Stimulated activated CD4-positive, alpha-beta T cell treated with anti-CD3 and anti-CD28 coated beads, Interleukin-4, amount 100 ng/mL, for 4 hours (primary cell): ENCODE data around the gene FAM118A.
"Not testable (repeated sequence)": the region's sequence is repeated elsewhere in the genome, so short reads cannot be mapped to it uniquely, and the experiment has no call there.

ENCODE experiments used
- DNase-seq, 2 experiments: peaks; one replicate each; pipeline ENCODE4 v3.0.0-alpha.2; 2020

FAM118A gene

GRCh38 chr22:45309422-45310227, at the start of gene FAM118A:
Gene FAM118A (plus strand): TSS chr22:45309934. CDS start chr22:45322380, 12,446 bp downstream.
- peak; percentile 90 to 96 for DNase-seq

DNA sequence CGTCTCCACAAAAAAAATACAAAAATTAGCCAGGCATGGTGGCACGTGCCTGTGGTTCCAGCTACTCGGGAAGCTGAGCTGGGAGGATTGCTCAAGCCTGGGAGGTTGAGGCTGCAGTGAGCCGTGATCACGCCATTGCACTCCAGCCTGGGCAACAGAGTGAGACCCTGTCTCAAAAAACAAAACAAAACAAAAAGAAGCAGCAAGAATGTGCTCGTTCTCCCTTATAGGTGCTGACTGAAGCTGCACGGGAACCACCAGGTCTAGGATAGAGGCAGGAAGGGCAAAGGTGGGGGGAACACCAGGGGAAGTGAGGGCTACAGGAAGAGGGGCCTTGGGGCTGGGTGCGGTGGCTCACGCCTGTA, 49.4 kb upstream of the FAM118A start:
- not testable (repeated sequence) for DNase-seq

GRCh38 chr22:45261407-45262088, 48.2 kb upstream of the FAM118A start:
- no peak for DNase-seq

- no peak for DNase-seq
These were observed 47.4 kb upstream of the FAM118A start for GRCh38 chr22:45262195-45262930.

DNA sequence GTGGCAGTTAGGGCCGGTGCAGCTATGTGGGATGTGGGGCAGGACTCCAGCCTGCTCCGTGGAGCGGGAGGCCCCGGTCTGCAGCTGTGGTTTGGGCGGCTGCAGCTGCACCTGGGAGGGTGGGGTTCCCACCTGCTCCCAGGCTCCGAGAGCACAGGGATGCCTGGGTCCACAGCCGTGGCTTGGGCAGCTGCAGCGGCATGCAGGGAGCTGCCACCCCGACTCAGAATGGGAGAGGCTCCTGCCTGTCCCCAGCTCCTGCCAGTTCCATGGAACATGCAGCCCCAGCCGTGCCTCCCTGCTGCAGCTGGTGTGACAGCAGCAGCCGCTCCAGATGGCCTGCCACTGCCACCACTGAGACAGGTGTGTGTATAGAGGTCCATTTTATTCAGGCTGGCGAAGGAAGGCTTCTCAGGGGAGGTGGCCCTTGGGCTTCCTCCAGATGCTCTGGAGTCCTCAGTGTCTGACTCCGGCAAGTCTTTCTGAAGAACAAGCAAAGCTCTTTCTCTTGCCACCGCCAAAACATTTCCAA, 46.7 kb upstream of the FAM118A start:
- DNase-seq, result no peak

- DNase-seq, result no peak
These were observed 46.1 kb upstream of the FAM118A start for GRCh38 chr22:45263463-45264269.

DNA sequence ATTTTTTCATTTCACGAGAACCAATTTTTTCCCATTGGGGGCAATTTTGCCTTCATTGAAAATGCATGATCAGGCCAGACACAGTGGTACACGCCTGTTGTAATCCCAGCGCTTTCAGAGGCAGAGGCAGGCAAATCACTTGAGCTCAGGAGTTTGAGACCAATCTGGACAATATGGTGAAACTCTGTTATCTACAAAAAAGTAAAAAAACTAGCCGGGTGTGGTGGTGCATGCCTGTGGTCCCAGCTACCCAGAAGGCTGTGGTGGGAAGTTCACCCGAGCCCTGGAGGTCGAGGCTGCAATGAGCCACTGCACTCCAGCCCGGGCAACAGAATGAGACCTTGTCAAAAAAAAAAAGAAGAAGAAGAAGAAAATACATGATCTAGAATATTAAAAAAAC, 44.2 kb upstream of the FAM118A start:
- no peak for DNase-seq

GRCh38 chr22:45268167-45268957, 41.4 kb upstream of the FAM118A start:
- DNase-seq, result peak in 1 of 2 experiments; percentile 8

DNA sequence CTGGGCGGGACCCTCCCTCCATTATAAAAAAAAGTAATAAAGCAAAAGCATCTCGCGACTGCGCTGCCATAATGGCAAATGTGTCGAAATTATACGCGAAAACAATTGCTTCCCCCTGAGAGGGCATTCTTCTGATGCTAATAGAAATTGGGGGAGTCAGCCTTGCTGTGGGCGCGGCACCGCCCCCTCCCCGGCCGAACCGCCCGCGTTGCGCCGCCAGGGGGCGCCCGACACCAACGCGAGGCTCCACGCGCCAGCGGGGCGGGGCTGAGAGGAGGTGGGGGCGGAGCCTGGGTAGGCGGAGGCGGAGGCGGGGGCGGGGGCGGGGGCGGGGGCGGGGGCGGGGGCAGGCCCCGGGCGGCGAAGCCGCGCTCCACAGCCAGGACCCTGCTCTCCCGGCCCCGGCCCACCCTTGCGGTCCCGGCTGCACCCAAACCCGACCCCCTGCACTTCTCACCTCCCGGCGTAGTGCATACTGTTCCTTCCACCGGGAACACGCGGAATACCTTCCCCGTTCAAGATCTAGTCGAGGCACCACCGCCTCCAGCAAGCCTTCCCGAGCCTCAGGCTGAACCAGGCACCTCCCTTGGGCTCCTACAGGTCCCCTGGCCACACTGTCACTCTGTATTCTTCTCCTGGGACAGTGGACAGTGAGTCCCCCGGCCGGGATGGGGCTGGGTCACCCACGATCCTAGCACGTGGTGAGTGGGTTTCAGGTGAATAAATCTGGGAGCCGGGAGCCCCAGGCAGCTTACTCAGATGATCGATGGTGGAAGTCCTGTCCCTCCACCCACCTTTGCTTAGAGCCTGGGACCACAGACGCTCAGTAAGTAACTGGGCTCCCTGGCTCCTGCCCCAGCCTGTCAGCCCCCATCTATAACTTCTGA, 40.5 kb upstream of the FAM118A start:
- peak; percentile 75 to 85 for DNase-seq

DNA sequence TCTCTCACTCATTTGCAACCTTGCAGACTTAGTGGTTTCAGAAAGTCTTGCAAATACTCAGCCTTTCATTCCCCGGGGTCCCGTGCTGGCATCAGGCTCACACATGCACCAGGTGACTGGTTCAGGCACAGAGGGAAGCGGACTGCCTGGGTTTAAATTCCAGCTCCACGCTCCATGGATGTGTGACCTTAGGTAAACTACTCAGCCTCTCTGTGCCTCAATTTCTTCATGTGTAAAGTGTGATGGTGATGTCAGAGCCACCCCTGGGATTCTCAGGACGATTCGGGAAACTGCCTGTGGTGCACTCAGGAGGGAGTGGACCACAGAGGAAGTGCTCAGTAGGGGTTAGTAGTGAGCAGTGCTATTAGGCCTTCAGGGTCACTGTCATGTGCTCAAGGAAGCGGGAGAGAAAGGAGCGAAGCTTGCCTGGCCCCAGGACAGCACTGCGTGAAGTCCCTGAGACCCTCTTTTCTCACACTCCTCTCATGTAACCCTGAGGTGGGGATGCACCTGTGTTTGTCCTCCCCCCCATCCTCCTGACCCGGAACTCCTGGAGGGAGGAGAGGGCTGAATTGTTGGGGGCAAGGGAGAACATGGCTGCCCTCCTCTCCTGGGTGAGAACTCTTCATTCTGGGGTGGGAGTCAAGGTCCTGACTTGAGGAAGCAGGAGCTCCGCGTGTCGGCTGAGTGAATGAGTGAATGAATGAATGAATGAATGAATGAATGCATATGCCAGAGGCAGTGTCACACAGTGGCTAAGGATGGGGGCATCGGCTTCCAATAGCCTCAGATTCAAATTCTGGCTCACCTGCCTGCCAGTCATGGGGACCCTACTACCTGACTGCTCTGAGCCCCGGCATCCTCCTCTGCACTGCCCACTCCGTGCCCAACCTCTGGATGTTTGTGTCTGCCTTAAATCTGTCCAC, 39.4 kb upstream of the FAM118A start:
- DNase-seq, result no peak

DNA sequence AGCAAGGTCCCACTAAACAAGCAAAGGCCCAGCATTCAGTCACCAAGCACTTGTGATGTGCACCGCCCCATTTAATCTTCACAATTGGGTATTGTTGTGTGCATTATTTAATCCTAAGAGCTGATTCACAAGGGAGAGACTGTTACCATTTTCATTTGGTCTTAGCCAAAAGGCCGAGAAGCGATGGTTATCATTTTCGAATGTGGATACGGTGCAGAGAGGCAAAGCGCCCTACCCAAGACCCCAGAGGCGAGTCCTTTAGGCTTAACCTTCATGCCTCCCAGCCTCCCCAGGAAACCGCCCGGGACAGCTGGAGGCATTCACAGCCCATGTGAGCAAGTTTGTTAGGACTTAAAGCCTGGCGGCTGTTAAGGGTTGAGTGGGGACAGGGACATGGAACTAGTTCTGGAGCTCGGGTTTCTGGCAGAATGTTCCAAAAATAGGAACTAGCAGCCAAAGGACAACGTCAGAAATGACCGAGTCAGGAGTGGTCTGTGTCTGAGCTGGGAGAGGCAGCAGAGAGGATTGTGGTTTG, 38.0 kb upstream of the FAM118A start:
- DNase-seq, result no peak

DNA sequence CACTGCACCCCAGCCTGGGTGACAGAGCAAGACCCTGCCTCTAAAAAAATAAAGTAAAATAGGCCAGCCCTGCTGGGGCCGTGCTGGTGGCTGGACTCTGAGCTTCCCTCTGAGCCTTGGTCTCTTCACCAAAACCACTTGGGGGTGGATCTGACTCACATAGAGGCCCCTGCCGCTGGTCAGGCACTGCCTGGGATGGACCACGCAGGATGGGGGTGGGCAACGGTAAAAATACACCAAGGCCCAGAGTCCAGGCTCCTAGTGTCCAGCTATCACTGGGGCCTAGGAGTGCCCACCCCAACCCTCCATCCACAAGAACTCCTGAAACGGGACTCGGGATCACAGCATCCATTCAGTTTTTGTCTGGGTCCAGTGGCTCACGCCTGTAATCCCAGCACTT, 37.2 kb upstream of the FAM118A start:
- DNase-seq, result no peak

DNA sequence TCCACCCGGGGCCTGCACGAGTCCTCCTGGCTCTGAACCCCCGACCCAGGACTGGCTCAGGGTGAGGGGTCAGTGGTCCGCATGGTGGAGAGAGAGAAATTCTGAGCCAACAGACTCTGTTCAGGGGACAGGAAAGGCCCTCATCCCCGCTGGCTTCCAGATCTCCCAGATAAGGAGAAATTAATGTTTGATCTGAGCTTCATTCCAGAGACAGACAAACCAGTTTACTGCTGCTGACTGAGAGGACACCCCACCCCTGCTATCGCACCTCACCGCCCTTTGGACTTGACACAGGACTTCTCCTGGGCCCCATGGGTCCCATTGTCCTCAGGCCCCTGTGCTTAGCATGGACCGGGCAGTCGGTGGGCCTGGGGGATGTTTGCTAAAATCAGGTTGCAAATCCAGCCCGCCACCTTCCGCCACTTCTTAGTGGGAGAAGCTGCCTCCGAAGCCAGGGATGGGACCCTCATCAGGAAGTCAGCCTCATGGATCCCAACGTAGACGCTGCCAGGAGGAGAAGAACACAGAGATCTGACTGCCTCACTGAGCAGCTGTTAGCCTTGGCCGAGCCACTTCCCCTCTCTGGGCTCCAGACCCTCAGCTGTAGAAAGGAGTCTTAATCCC, 36.2 kb upstream of the FAM118A start:
- no peak for DNase-seq

- DNase-seq, result no peak
These were observed 33.1 kb upstream of the FAM118A start for GRCh38 chr22:45276507-45277105.

DNA sequence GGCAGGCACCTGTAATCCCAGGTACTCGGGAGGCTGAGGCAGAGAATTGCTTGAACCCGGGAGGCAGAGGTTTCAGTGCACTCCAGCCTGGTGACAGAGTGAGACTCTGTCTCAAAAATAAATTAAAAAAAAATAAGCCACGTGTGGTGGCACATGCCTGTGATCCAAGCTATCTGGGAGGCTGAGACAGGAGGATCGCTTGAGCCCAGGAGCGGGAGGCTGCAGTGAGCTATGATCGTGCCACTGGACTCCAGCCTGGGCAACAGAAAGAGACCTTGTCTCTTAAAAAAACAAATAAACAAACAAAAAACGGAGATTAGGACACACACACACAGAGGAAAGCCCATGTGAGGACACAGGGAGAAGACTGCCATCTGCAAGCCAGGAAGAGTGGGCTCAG, 32.0 kb upstream of the FAM118A start:
- DNase-seq, result not testable (repeated sequence)

DNA sequence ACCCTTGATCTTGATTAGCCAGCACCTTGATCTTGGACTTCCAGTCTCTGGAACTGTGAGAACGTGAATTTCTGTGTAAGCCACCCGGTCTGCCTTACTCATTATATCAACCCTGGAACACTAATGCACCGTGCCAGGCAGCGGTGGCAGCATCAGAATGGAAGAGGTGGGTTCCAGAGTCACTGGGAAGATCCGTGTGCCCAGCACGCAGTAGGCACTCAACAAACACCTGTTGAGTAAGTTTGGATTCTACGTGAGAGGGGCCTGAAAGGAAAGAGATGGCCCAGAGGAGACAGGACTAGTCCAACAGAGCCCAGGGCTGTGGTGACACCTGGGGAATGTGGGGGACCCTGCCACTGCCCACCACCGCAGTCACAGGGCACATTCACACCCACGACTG, 31.6 kb upstream of the FAM118A start:
- no peak for DNase-seq

GRCh38 chr22:45280587-45280980, 29.1 kb upstream of the FAM118A start:
- DNase-seq, result no peak

GRCh38 chr22:45281010-45281409, 28.7 kb upstream of the FAM118A start:
- DNase-seq, result no peak
